Dermis microvascular lymphatic vessel endothelial cell (primary cell): ENCODE measurements around the gene KLF12. TPM values are rescaled to one million over a fixed set of nuclear protein-coding genes. Genes with fewer than 3 reads are reported as not detected.
A peak's percentile ranks its signal among the peaks of the same experiment; 100 is the strongest.

Experiments
- DNase-seq, 2 donors: peaks; one replicate each; pipeline versions ENCODE4 v3.0.0 to v3.0.0-alpha.2; 2010; ENCODE audit warnings: low read depth in 2 of 2
- total RNA-seq: library from RNA; depleted of rRNA; stranded (reverse); fragments of >200 nt; gene quantifications from 2 replicates; pipeline ENCODE4 v1.2.1, GENCODE V29; 2014

The KLF12 gene
- total RNA-seq, 1 donor from 2014 or later: 3.0 TPM

DNA sequence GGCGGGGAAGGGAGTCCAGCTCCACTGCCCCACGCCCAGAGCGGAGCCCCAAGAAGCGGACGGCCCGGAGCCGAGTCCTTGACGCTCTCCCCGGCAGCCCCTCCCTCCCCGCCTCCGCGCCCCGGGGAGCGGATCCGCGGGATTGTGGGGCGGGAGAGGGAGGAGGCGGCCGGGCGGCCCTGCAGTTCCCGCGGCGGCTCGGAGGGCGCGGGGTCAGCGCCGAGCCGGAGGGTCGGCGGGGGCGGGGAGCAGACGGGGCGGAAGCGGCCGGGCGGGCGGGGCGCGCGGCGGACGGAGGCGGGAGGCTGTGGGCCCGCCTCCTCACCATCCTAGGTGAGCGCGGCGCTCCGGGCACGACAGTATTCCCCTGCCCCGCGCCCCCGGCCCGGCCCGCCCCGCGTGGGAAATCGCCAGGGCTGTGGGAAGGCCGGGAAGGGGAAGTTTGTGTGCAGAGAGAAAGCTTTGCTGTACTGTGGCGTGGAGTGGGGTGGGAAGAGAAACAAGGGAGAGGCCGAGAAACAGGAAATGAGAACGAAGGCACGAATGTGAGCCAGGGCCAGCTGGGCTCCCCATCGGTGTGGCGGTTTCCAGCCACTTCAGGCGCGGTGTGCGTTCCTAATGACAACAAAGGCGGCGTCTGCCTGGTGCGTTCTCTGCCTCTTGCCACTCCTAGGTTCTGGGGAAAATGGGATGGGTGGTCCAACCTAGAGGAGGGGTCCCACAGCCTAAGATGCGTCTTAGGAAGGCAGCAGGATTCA lies 1.3 kb upstream of the KLF12 start:
- peak in 1 of 2 donors; percentile 41 for DNase-seq

DNA sequence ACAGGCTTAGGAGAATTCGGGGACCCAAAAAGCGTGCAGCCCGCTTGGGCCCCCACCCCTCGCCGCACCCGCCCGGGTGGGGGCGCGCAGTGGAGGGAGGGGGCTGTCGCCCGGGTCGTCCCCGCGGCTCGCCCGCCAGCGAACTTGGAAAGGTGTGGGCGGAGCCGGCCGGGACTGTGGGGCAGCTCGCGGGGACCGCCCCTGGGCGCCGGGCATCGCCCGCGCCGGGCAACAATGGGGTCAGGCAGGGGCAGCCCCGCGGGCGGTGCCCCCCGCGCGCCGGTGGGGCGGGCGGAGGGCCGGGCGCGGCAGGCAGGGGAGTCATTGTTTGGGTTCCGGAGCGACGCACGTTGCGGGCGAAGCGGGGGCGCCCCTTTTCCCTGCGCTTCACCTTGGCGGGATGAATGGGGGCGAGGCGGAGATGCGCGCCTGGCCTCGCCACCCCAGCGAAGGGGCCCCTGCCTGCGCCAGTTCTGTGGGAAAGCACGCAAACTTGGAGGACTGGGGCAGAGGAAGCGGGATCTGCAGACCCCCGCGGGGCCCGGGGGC lies 647 bp upstream of the KLF12 start:
- peak in 1 of 2 donors; percentile 22 for DNase-seq

DNA sequence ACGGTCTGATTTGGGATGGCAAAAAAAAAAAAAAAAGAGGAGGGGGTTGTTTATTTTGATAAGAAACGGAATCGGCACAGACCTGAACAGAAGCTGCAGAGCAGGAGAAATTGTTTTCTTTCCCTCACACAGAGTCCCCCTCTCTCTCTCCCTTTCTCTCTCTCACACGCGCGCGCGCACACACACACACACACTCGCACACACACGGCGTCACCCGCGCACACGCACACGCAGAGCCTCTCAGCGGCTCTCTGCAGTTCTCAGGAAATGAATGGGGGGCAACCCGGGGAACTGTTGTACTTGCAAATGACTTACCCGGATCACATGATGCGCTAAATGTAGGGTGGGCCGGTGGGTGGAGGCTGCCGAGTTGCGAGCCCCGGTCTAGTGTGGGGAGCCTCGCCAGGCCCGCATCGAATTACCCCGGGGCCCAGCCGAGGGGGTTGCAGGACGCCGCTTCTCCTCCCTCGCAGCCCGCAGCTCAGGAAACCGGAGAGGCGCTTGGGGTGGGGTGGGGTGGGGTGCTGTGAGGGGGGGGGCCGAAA lies 475 bp downstream of the KLF12 start:
- DNase-seq: peak in 1 of 2 donors; percentile 84

DNA sequence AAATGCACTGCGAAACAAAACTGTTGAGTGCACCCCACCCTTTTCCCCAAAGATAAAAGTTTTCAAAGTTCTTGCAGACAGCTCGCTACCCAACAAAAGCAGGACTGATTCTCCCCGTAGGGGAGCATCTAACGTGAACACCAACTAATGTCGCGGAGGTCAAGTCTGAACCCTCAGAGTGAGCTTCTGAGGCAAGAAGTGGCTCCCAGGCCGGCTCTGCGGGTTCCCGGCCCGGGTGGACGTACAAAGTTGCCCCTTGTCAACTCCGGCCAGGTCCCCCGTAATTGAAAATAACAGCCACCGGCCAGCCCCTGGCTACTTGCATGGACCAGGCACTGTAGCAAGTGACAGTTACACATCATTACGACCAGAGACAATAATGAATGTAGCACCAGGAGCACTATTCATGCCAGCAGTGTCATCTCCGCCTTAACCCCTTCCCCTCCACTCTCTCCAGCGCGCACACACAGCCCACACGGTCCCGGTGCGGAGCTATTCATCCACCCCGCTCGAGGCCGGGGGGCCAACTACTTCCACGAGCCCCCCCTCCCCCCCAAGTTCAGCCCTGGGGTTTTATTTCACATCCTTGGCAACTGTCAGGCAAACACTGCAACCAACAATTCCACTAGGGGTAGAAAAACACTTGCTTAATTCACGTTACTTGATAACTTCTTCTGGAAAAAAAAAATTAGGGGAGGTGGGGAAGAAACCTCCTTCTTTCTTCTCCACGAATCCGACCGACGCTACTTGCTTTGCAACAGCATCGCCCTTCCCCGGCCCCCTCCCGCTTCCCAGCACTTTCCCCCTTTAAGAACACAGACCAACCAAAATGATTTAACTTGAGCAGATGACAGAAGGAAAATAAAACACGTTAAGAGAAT lies 1.2 kb downstream of the KLF12 start:
- peak in 1 of 2 donors; percentile 35 for DNase-seq

DNA sequence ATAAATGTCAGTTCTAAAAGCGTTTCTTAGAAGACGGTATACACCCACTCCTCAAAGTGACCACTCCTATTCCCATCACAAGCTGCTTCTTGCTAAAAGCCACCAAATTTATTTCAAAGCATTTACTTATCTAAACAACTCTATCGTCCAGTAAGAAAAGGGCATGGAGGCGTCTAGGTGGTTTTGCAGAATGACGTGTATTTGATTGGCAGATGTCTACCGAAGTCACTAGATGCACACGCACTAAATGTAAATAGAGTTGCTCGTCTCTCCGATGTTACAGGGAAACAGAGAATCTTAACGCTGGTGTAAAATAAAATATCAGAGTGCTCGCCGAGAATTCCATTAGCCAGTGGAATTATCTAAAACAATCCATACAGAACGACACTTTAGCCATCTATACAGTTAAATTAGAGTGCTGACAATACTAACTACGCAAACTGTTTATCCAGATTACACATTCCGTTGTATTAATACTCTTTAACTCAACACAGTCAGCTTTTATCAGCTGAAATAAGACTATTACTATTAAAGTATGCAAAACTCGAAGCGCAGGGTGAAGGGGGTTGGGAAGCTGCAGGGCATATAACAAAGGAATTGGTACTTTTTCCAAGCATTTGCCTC lies 1.9 kb downstream of the KLF12 start:
- DNase-seq: peak in 1 of 2 donors; percentile 44

DNA sequence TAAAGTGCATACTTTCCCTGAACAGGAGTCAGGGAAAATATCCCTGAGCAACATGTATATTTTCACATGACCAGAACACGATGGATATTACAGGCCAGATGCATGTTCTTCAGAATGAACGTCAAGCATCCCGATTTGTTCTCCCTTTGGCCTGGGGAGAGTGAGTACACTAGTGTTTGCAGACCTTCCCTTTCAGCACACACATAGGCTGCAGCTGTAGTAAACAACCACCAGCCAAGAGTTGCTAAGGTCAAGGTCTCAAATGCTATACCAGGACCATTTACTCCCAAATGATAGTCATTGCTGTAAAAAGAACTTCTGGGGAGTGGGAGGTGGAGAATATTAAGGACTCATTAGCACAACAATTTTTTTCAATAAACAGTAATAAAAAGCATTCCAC lies 3.0 kb downstream of the KLF12 start:
- DNase-seq: no peak

DNA sequence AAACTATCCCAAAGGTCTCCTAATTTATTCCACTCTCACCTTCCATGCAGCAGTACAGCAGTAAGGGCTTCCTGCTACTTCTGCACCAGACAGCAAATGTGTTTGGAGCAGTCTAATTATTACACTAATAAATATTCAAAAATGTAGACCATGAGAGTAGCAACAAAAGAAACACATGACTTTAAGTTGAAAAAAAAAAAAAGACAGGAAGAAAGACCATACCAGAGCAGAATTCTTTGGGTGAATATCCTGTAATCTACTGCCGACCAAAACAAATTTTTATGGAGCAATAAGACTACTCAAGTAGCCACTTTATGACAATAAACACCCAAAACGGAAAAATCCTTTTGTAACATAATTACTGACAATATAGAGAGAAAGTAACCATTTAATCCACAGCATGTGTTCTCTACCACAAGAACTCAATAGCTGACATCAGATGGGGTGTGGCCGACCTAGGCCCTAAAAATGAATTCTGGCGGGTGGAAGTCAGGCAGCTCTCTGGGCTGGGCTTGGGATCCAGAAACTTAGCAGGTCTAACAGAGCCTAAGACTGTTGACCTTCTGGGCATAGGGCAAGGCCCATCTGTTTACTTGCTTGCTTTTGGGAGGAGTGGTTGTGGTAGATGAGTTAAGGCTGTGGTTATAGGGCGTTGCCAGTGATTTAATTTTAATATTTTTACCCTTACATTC lies 4.6 kb downstream of the KLF12 start:
- DNase-seq: no peak

DNA sequence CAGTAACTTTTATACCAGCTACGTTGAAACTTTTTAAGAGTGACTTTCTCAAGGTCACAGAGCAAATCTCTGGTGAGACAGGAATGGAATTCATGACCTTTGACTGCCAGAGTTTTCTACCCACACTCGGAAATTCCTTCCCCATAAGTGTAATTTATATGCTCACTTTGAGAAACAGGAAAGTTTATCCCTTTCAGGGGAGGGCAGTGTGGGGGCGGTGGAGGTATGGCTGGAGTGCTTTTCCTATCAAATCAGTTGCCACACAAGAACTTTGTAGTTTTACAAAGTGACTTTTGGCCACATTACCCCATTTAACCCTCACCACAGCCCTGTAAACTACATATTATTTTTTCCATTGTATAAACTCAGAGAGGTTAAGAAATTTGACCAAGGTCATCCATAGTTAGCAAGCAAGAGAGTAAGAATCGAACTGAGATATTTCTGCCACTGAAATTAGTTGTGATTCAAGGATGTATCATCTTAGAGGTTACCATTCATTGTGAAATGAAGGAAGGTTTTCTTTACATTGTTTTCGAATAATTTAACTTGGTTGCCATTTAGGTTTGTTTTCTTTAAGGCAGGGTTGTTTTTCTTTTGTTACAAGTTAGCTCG lies 5.9 kb downstream of the KLF12 start:
- peak in 1 of 2 donors; percentile 55 for DNase-seq

DNA sequence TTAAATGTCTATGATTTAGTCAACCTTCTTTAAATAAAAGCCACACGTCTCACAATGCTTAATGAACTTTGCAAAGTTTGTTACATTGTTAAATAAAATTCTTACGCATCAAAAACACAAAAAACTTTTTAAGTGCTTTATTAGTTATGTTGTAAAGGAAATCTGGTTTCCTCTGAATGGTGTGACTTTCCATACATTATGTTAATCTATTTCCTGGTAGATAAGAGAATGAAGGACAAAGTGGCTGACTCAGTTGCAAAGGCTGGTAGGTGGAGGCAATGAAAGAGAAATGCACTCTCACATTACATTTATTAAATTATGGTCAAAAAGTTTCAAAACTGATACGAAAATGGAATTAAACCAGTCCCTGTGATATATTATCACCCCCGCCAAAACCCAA lies 15.9 kb downstream of the KLF12 start:
- no peak for DNase-seq

DNA sequence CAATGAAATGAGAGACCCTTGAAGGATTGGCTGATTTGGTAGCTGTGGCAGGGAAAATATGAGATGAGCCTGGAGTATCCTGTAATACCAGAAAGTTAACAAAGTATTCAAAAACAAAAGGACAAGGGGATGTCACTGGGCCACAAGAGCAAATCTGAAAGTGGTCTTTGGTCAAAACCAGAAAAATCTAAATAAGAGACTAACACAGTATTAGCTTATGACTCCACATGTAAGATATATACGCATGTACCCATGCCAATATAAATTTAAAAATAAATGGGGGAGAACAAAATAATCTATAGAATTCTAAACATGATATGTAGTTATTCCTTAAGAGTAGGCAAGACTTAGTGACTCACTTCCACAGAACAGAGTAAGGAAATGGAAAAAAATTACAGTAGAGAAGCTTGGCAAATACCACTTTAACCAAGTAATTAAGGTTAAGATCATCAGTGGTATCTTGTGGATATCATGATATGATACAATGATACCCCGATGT lies 16.9 kb downstream of the KLF12 start:
- peak in 1 of 2 donors; percentile 16 for DNase-seq

DNA sequence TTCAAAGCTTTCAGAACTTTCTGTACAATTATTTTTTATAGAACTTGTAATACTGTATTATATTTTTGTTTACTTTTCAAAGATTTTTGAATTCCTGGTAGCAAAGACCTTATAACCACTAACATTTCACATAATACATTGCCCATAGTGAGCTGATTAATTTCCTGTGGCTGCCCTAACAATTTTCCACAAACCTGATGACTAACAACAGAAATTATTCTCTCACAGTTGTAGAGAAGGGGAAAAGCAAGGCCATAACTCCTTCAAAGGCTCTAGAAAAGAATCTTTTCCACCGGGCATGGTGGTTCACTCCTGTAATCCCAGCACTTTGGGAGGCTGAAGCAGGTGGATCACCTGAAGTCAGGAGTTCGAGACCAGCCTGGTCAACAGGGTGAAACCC lies 19.1 kb downstream of the KLF12 start:
- DNase-seq: peak in 1 of 2 donors; percentile 71

DNA sequence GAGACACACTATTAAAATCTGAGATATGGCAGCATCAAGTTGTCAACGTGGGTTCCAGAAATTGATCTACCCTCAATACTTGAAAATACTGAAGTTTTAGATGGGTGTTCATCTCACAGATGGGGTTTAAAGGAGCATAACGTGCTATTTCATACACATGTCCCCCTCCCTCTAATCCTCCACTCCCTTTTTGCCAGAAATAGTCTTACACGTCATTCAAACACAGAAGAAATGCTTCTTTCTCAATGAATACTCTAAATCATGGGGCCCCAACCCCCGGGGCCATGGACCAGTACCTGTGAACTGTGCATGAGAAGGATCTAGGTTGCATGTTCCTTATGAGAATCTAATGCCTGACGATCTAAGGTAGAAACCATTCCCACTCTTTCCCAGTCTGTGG lies 19.6 kb downstream of the KLF12 start:
- DNase-seq: no peak

DNA sequence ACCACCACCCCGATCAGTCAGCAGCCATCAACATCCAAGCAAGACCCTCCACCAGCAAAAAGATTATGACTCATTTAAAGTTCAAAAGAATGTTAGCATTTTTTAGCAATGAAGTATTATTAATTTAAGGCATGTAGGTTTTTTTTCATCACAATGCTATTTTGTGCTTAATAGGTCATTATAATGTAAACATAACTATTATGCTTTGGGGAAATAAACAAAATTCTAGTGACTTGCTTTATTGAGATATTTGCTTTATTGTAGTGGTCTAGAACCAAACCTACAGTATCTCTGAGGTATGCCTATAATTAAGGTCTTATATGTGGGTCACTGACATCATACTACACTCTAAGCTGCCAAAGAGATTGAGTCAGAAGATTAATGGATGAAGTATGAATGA lies 20.0 kb downstream of the KLF12 start:
- no peak for DNase-seq

DNA sequence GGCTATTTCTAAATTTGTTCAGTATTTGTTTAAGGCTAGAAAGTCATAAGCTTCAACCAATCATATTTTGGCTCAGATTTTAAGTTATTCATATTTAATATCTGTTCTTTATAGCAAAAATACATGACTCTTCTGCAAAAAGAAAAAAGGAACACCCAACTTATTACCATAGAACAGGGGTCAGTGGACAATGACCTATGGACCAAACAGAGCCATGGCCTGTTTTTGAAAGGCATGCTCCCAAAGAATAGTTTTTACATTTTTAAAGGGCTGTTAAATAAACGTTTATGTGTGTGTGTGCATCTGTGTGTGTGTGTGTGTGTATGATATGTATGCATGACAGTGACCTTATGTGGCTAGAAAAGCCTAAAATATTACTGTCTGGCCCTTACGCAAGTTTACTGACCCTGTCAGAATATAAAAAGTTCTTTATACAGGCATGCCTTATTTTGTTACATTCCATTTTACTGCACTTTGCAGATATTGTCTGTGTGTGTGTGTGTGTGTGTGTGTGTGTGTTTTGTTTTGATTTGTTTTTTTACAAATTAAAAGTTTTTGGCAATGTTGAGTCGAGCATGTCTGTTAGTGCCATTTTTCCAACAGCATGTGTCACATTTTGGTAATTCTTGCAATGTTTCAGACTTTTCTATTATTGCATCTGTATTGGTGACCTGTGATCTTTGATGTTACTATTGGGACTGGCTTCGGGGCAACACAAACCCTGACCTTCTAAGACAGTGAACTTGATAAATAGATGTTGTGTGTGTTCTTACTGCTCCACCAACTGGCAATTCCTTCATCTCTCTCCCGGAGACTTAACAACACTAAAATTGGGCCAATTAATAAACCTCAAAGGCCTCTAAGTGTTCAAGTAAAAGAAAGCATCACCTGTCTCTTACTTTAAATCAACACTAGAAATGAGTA lies 22.0 kb downstream of the KLF12 start:
- DNase-seq: no peak

DNA sequence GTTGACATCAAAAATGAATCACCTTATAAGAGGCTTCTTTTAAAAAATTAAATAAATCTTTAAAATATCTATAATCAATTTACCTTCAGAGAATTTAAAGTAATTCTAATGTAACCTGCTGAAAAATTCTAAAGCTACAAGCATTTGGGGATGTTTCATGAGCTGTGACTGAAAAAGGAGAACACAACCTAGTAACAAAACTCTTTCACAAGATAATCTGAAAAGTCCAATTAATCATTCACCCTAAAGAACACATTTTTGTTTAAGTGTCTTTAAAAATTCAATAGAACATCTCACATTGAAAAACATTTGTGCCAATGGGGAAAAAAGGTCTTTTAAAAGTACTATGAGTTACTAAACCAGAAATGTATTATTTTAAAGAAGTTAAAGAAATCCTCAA lies 22.8 kb downstream of the KLF12 start:
- DNase-seq: no peak

DNA sequence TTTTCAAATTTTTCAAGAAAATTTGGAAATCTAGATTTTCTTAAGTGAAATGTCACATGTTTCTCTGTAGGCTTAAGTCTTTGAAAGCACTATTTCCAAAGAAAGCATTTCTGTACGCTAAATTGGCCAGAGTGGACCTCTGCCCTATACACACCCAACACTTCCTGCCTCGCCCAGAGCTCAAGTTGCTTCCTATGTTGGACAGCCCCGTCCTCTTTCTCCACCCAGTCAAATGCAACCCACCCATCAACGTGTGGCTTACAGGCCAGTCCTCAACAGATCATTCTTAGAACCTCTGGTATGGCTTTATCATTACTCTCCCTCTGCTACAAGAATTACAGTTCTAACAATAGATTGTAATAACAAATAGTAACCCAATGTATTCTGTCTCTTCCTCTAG lies 24.2 kb downstream of the KLF12 start:
- DNase-seq: no peak

DNA sequence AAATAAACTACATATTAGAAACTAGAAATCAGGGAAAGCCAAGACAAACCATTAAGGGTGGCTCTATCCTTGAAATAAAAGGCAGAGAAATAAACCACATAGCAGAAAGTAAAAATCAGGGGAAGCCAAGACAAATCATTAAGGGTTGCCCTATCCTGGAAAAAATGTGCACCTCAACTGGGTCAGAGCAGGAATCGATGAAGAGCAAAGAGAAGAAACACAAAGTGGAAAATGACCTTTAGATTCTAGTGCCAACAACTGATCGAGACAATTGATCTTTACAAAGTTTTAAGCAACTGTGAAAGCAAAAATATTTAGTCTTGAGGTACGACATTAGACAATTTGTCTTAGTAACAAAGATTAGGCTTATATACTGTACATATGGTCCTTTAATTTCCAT lies 26.6 kb downstream of the KLF12 start:
- DNase-seq: no peak

DNA sequence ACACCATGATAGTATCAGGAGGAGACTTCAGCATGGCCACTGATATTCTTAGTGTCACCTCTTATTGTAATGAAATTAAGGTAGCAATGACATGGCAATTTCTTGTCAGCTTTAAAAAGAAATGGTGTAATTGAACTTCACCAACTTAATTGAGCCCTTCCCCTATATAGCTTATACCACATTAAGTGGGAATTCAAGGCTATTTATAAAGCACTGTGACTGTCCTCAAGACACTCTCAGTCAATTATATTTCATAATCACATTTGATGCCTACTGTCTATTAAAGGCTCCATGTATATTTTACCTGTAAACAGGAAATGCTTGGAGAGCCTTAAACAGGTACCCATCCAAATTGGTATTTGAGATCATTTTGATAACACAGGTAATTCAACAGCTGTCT lies 28.3 kb downstream of the KLF12 start:
- DNase-seq: no peak

DNA sequence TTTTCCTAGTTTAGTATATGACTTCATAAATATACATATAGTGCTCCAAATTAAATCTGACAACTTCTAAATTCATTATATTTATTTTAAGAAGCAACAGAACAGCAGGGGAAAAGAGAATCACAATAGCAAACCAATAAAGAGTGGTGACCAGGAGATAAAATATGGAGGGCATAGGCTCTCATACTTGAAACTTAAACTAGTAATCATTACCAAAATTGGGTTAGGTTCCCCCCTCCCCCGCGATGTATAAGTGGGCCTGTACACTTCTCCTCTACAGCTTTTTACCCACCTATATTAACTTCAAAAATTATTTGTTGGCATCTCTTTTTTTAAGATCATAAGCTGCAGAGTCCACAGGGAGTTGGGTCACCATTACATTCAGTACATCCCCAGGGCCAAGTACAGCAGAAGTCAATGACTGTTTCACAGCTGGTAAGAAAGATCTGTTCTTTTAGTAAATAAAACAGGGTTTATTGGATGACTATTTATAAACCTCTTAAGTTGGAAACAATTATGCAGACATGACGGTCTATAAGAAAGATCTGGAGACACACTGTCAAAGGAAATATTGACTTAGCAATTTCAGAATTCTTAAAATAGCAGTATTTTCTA lies 29.4 kb downstream of the KLF12 start:
- DNase-seq: no peak
